GM13977 (cell line): Measurements from ENCODE around the gene ADAMTSL5.

Experiments used
- DNase-seq: peaks from one replicate; pipeline ENCODE4 v3.0.0; 2012; ENCODE audit warnings: low spot score
- CTCF ChIP-seq: IDR thresholded peaks from 2 replicates; pipeline ENCODE4 v1.5.1; 2012; ENCODE audit warnings: mild to moderate bottlenecking, control low read depth; ENCODE audit not compliant: insufficient read depth; ENCODE audit errors: extremely low read depth, missing control alignments
- in situ Hi-C: fragments of 300-500 bp; cut with MboI; formaldehyde crosslinking; loops from one replicate; pipeline ENCODE4 v1.12.0; 2022; ENCODE audit warnings: low sequenced_read_pairs, low pct_unique_long_range_greater_than_20kb, mixed read lengths, inconsistent platforms; ENCODE audit not compliant: unreplicated experiment

Gene ADAMTSL5

GRCh38 chr19:1468274-1468820 is 44.5 kb downstream of the ADAMTSL5 start:
- DNase-seq: no peak
- in situ Hi-C loops: no loop called here
- no peak for TF ChIP-seq CTCF

GRCh38 chr19:1467490-1468273 is 45.1 kb downstream of the ADAMTSL5 start:
- DNase-seq: no peak
- TF ChIP-seq CTCF: no peak
- in situ Hi-C loops: no loop called here

GRCh38 chr19:1467215-1467489 is 45.7 kb downstream of the ADAMTSL5 start:
- no peak for TF ChIP-seq CTCF
- no peak for DNase-seq
- in situ Hi-C loops: no loop called here

- in situ Hi-C loops: no loop called here
- DNase-seq: no peak
- no peak for TF ChIP-seq CTCF
These were observed 46.2 kb downstream of the ADAMTSL5 start for GRCh38 chr19:1466461-1467214.

- TF ChIP-seq CTCF: no peak
These were observed 46.8 kb downstream of the ADAMTSL5 start for GRCh38 chr19:1466018-1466460.

GRCh38 chr19:1465191-1466016 is 47.4 kb downstream of the ADAMTSL5 start:
- peak; percentile 84 for DNase-seq
- TF ChIP-seq CTCF: peak; percentile 50
- in situ Hi-C loops: no loop called here

More at GRCh38 chr19:1466018-1466460, 46.8 kb downstream of the ADAMTSL5 start:
- no peak for DNase-seq
- in situ Hi-C loops: no loop called here
